Head of caudate nucleus (tissue), 42 donors: ENCODE results near the gene NKX2-8.
"Not testable (repeated sequence)": the region's sequence is repeated elsewhere in the genome, so short reads cannot be mapped to it uniquely, and the experiment has no call there.

Experiments used
- DNase-seq, 42 donors: peaks; one replicate each; pipeline versions ENCODE4 v3.0.0 to v3.0.0-alpha.2; 2020 to 2021; ENCODE audit warnings: mixed read lengths in 7 of 42
- intact Hi-C: fragments of 100-400 bp; cut with DNase I; formaldehyde crosslinking; loops from one replicate; pipeline ENCODE4 v1.15.0; 2022

The NKX2-8 gene

DNA sequence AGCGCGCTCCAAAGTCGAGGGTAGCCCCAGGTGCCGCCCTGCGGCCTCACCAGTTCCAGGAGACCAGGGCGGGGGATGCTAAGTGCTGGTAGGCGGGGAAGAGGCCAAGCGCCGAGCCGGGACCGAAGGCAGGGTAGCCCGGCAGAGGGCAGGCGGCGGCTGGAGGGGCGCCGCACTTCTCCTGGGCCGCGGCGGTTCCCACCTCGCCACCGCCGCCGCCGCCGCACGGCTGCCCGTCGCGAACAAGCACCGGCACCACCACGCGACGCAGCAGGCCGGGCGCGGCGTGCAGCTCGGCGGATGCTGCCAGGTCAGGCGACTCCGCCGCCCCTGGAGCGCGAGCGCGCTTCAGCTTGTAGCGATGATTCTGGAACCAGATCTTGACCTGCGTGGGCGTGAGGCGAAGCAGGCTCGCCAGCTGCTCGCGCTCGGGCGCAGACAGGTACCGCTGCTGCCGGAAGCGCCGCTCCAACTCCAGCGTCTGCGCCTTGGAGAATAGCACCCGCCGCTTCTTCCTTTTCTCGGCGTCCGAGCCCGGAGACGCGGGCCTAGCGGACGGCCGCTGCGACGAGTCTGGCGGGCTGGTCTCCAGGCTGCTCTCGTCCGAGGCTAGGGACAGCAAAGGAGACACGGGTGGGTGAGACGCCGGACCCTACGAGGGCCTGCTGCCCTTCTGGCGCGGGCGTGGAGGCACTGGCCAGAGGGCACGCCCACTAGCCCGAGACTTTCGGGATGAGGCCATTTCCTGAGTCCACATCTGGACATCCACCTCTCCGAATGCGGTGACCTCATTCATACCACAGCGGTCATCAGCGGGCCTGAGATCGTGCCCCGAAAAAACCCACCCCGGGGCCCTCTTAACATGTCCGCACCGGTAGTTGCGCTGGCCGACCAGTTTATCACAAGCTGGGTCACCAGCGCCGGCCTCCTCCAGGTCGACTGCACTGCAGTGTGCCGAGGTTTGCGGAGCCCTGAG lies 1.3 kb downstream of the NKX2-8 start:
- peak in 5 of 42 donors; percentile 10 to 43 (median 30) for DNase-seq
- intact Hi-C loops = no loop called here

DNA sequence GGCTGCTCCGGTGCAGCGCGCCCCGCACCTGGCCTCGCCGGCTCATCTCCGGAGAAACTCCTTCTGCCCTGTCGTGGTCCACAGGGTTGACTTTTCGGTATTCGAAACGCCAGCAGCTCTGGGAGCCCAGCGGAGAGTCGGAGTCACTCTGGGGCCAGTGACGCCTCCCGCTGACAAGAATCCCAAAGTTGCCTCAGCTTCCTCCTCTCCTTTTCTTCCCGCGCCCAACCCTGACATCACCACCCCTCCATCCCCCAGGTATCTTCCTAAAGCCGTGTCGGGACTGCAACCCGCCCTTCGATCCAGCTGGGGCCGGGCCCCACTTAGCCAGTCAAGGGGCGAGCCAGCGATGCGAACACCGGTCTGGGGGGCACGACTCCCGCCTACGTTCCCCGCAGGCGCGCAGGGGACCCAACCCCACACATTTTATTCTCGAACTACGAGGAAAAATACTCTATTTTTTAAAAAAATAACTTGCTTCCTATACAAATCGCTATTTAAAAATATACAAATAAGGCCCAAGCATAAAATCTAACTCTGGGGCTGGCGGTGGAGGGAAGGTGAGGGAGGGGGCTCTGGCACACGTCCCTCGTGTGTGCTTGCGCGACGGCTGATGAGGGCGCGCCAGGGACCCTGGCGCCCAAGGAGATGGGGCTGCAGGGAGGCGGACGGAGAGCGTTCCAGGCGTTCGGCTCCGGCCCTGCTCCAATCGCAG lies 2.1 kb downstream of the NKX2-8 start:
- intact Hi-C loops = no loop called here

DNA sequence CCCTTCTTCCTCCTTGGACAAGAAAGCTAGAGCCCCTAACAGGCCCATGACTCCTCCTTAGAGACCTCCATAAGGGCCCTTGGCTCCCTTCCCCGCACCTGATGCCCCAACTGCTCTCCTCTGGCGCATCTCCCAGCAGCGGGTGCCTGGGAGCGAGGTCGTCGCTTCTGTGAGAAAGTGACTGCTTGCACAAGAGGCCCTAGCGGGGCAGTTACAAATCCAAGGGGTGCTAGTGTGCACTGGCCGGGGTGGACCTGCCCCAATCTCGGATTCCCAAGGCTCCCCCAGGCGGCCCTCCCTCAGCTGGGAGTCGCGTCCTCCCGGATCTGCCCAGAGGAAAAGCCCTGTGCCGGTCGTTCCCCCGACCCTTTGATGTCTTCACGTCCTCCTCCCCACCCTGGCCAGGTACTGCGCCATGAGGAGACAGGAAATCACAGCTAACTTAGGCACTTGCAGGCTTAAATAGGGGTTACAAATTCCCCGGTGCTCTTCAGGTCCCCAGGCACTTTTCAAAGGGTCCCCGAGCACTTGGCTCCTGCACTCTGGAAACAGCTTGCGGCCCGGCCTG lies 2.8 kb downstream of the NKX2-8 start:
- DNase-seq = peak in 1 of 42 donors; percentile 20
- intact Hi-C loops = no loop called here

More for the DNA sequence above, 2.1 kb downstream of the NKX2-8 start:
- DNase-seq = no peak

DNA sequence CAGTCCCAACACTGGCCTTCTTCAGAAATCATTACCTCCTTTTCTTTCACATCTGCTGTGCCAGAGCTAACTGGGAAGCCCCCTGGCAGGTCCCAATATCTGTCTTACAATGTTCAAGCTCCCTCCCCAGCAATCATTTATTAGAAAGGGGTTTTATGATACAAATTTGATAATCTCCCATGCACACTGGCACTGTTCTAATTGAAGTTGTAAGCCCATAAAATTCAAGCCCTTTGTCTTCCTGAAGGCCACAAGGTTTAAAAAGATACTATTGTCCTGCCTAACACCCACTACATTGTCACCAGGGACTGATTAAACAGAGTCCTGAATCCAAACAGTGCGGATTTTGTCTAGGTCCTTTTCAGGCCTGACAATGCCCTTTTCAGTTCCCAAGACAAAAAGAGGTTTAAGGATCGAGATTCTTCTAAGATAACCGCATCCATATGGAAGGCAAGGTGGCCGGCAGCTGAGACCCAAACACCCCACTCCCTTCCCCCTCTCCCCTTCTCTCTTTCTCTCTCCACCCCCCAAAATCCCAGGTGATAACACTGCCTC lies 3.3 kb downstream of the NKX2-8 start:
- intact Hi-C loops = no loop called here
- DNase-seq = peak in 1 of 42 donors; percentile 40

DNA sequence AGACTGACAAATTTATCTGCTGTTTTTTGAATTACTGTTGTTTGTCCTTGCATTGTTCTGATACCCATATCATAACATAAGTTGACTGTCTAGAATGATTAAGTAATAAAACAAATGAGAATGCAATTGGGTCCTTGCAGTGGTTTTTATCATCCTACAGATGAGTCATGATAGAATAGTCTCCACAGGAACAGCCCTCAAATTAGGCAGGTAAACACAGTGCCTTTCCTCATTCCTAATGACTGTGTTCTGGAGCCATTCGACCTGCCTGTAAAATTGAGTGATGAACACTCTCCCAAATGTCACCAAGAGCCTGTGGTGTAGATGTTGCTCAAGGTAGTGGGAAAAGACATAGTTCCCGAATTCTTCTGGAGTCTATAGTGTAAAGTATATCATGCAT lies 12.3 kb downstream of the NKX2-8 start:
- no peak for DNase-seq
- intact Hi-C loops = no loop called here

DNA sequence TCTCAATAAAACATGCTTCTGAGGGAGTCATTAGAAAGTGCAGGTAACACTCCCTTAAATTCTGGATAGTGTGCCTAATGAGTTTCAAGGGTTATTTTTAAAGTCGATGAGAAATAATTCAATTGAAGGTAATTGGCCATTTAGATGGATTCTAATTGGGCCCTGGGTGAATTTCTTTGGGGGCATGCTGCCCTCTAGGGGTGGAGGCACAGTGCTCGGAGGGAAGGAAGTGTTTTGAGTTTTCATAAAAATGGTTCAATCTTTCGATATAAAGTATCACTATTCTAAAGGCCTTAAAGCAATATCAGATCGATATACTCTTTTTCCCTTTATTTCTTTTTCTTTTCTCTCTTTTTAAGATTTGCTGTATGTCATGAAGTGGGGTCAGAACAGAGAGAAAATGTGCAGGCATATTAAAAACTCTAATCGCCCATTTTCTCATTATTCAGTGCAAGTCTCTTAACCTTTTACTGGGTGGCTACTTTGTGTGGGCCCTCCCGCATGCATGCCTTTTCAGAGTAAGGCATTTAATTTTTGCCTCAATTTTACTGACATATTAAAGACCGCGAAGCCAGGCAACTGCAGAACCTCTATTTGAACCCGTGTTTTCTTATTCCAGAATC lies 25.5 kb downstream of the NKX2-8 start:
- intact Hi-C loops = loop anchor here (10.0 kb wide), 1 partner anchor 482 kb away; no protein-coding TSS in a partner anchor
- peak in 35 of 42 donors; percentile 19 to 82 (median 59) for DNase-seq

DNA sequence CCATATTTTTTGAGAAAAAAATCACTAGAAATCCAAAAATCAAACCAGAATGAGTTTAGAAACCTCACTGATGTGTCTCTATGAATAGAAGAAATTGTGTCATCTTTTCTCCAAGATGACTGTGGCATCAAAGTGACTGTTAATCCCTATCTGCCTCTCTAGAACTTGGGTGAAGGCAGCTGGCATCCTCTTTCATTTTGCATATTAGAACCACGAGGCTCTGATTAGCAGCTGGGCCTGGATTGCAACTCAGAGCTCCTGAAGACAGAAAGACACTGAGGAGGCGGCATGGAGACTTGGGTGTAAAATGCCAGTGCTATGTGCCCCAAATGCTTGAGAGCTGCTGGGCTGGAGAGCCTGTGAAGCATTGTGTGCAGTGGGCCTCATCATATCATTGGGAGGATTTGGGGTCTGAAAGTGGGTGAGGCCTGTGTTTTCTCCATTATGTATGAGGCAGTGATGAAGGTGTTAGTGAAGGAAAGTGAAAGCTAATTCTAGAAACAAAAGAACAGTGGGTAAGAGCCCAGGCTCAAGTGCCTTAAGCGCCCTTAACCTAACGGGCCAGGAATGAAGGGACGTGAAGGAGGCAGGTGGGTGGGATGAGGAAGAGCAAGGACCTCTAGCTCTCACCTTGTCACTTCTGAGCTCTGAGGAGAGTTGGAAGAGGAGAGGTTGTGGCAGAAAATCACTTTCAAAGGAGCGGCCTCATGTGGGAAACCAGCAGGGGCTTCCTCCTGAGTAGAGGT lies 26.2 kb downstream of the NKX2-8 start:
- intact Hi-C loops = loop anchor here (10.0 kb wide), 1 partner anchor 481 kb away; no protein-coding TSS in a partner anchor
- DNase-seq = no peak

DNA sequence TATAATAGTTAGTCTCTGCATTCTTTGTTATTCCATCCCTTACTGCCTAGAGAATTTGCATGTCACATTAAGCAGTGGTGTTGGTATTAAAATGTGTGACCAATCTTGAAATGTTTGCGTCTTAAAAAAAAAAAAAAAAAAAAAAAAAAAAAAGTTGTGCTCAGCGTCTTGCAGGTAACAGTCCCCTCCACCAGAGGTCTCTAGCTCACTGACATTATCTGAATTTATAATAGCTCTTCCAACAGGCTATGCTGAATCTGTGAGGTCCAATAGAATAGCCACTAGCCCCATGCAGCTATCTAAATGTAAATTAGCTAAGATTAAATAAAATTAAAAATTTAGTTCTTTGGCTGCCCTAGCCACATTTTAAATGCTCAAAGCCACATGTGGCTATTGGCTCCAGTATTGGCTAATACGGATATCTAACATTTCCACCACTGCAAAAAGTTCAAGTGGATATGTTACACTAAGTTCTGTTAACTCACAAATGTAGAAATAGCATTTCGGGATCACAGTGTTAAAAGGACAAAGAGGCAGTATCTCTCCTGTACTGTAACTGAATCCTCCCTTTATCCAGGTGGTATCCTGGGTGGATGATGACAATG lies 28.7 kb downstream of the NKX2-8 start:
- DNase-seq = peak in 9 of 42 donors; percentile 17 to 54 (median 28)
- intact Hi-C loops = loop anchor here (10.0 kb wide), 1 partner anchor 479 kb away; no protein-coding TSS in a partner anchor

DNA sequence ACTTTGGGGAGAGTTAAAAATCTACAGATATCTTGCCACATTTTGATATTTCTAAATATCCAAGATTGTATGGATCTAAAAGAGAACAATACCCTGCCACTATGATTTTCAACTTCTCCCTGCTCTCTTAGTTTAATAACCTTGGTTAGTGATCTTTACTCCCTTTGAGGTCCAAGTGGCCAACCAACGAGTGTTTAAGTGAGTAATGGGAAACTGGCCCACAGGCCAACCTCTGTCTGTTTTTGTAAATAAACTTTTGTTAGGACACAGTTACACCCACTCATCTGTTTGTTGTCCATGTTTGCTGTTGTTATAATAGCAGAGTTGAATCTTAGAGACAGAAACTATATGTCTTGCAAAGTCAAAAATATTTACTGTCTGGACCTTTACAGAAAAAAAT lies 31.5 kb downstream of the NKX2-8 start:
- DNase-seq = no peak
- intact Hi-C loops = loop anchor here (10.0 kb wide), 1 partner anchor 476 kb away; no protein-coding TSS in a partner anchor

DNA sequence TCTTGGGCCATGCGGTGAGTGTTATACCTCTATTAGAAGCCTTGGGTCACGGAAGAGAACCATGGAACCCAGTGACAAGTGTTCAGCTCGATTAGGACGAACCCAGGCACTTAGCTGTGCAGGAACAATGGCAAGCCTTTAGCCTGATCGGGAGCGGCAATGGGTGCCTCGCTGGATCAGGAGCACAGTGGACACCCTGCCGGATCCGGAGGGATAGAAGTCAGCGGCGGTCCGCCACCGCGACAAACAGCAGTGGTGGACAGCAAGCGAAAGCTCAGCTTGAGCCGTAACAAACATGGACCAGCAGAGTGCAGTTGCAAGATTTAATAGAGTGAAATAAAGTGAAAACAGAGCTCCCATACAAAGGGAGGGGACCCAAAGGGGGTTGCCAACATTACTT lies 38.1 kb downstream of the NKX2-8 start:
- DNase-seq, intact Hi-C loops: not testable (repeated sequence)

DNA sequence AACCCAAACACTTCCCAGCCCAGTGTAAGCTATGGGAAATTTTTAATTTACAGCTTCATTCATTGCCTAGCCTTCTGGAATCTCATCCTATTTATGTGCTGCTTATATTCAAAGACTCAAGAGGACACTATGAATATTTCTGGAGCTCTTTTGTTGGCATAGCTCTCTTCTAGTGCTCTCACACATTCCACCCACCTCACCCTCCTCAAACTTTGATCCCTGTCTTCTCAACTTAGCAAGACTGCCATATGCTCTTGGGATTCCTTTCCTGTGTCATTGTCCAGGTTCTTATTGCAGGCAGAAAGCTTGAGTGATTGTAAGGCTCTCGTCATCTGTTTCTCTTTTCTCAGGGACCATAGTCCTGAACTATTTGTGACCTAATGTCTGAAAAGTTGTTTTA lies 44.4 kb downstream of the NKX2-8 start:
- intact Hi-C loops = no loop called here
- no peak for DNase-seq
